K562 (cell line): Measurements from ENCODE around the gene TMEM126A. TPM values are rescaled to one million over a fixed set of nuclear protein-coding genes. Genes with fewer than 3 reads are reported as not detected.

Experiments
- ATAC-seq: fragments of 200-7000 bp; cut with Tn5 transposase; 3 replicates; pipeline ENCODE4 v1.9.1; 2020; ENCODE audit warnings: moderate library complexity
- BruUV-seq: library from RNA; stranded (reverse); fragments of 400-500 nt; replicated peaks from 2 replicates; lab custom pipeline; 2021; lab: Mats Ljungman, UMichigan
- CTCF ChIA-PET: fragments of 300-600 bp; formaldehyde crosslinking; extraction: SDS; loops from one replicate; lab custom pipeline; 2021; ENCODE audit warnings: low intra/inter-chr PET ratio; lab: Yijun Ruan, JAX
- POLR2A ChIA-PET: fragments of 300-600, 350-650 bp; sonication (Branson Sonifier 250); formaldehyde crosslinking; extraction: SDS; loops from one replicate; lab custom pipeline; 2021; ENCODE audit warnings: antibody characterized with exemption, inconsistent platforms; lab: Yijun Ruan, JAX
- DNase-seq, 4 experiments: peaks; one replicate each; pipeline versions ENCODE4 v3.0.0 to v3.0.0-alpha.2; 2011 to 2018; ENCODE audit warnings: low spot score in 3 of 4, mixed read lengths in 3 of 4; ENCODE audit errors: extremely low read depth in 1 of 4
- FAIRE-seq: peaks from 2 replicates; lab custom pipeline; 2011; peaks lifted over from hg19 to GRCh38; lab: Jason Lieb, UNC
- H2AFZ ChIP-seq: 2 replicates; pipeline ENCODE4 v1.6.0; 2011; ENCODE audit warnings: low read depth, low read length, control low read depth, inconsistent platforms
- H3K27ac ChIP-seq: fragments of 200-600 bp; 3 replicates; pipeline ENCODE4 v1.8.0; 2011; ENCODE audit warnings: low read depth, mild to moderate bottlenecking, control low read depth, inconsistent platforms, low read length, moderate library complexity, mixed read lengths; ENCODE audit errors: extremely low read depth
- H3K27me3 ChIP-seq, 2 experiments: fragments of 300-600 bp in 1 of 2; 2 replicates in 1 of 2; 3 replicates in 1 of 2; pipeline versions ENCODE4 v1.6.0 to v1.8.0; 2011; ENCODE audit warnings: inconsistent platforms in 2 of 2, low read length in 2 of 2, mild to moderate bottlenecking in 1 of 2, mixed read lengths in 1 of 2, moderate library complexity in 1 of 2; ENCODE audit not compliant: control insufficient read depth in 2 of 2, insufficient read depth in 2 of 2
- H3K36me3 ChIP-seq: fragments of 300-600 bp; 3 replicates; pipeline ENCODE4 v1.8.0; 2011; ENCODE audit warnings: mild to moderate bottlenecking, low read length, inconsistent platforms; ENCODE audit not compliant: control insufficient read depth, insufficient read depth
- H3K4me1 ChIP-seq, 2 experiments: fragments of 200-600 bp in 1 of 2; replicated peaks in 1 of 2; 2 replicates in 1 of 2; 3 replicates in 1 of 2; pipeline versions ENCODE4 v1.5.1 to v1.8.0; 2011; ENCODE audit warnings: inconsistent platforms in 2 of 2, low read length in 2 of 2, mild to moderate bottlenecking in 1 of 2, mixed read lengths in 1 of 2, moderate library complexity in 1 of 2; ENCODE audit not compliant: control insufficient read depth in 2 of 2, insufficient read depth in 2 of 2
- H3K4me2 ChIP-seq: 2 replicates; pipeline ENCODE4 v1.6.1; 2011; ENCODE audit warnings: low read length, control low read depth, inconsistent platforms, mixed read lengths; ENCODE audit not compliant: insufficient read depth
- H3K4me3 ChIP-seq: fragments of 200-600 bp; sonication (generic), shearing (Covaris generic); 2 replicates; pipeline ENCODE4 v1.5.1; 2016; ENCODE audit warnings: control low read depth, inconsistent platforms
- H3K79me2 ChIP-seq: fragments of 200-600 bp; 3 replicates; pipeline ENCODE4 v1.8.0; 2011; ENCODE audit warnings: low read length, inconsistent platforms; ENCODE audit not compliant: control insufficient read depth, insufficient read depth
- H3K9ac ChIP-seq, 2 experiments: 2 replicates each; pipeline versions ENCODE4 v1.6.0 to v1.6.1; 2011; ENCODE audit warnings: low read depth in 2 of 2, low read length in 2 of 2, control low read depth in 1 of 2, inconsistent platforms in 1 of 2, mild to moderate bottlenecking in 1 of 2, mixed read lengths in 1 of 2; ENCODE audit not compliant: insufficient read depth in 1 of 2
- H3K9me1 ChIP-seq: one replicate; pipeline ENCODE4 v1.6.0; 2011; ENCODE audit warnings: inconsistent platforms, mild to moderate bottlenecking, low read length, moderate library complexity; ENCODE audit not compliant: control insufficient read depth, insufficient read depth
- H3K9me3 ChIP-seq: replicated peaks from 2 replicates; pipeline ENCODE4 v1.5.1; 2011; ENCODE audit warnings: low read depth, low read length, inconsistent platforms; ENCODE audit not compliant: control insufficient read depth, insufficient read depth
- H4K20me1 ChIP-seq: replicated peaks from 2 replicates; pipeline ENCODE4 v1.6.1; 2011; ENCODE audit warnings: low read length, inconsistent platforms, mixed read lengths; ENCODE audit not compliant: control insufficient read depth, insufficient read depth
- CBX8 ChIP-seq: fragments of 200-600 bp; sonication (generic); IDR thresholded peaks from 2 replicates; pipeline ENCODE4 v1.6.1; 2012; ENCODE audit warnings: borderline replicate concordance, mixed run types, low read depth, mild to moderate bottlenecking, moderate library complexity, mixed read lengths, low read length, control low read depth, inconsistent platforms; ENCODE audit not compliant: poor library complexity, severe bottlenecking; ENCODE audit errors: extremely low read depth
- CGGBP1 ChIP-seq: fragments of 250-450 bp; sonication (Bioruptor Pico); IDR thresholded peaks from 2 replicates; pipeline ENCODE4 v1.9.0; 2021; ENCODE audit warnings: mild to moderate bottlenecking
- EHMT2 ChIP-seq: fragments of 450-650 bp; IDR thresholded peaks from 2 replicates; pipeline ENCODE4 v1.6.1; 2018; ENCODE audit warnings: antibody characterized with exemption
- HDAC8 ChIP-seq: fragments of 450-650 bp; IDR thresholded peaks from 2 replicates; pipeline ENCODE4 v1.6.1; 2016; ENCODE audit warnings: mild to moderate bottlenecking, missing genetic modification characterization, moderate library complexity, missing compliant biosample characterization
- KDM5B ChIP-seq: fragments of 200-600 bp; sonication (generic); IDR thresholded peaks from 2 replicates; pipeline ENCODE4 v1.6.1; 2012; ENCODE audit warnings: low read depth, mild to moderate bottlenecking, moderate library complexity, low read length, control low read depth, inconsistent platforms; ENCODE audit not compliant: insufficient replicate concordance
- MED1 ChIP-seq: sonication (generic); formaldehyde crosslinking; IDR thresholded peaks from 2 replicates; pipeline ENCODE4 v1.8.1; 2023; ENCODE audit warnings: missing genetic modification reagents, borderline replicate concordance
- NFE2 ChIP-seq: IDR thresholded peaks from 2 replicates; pipeline ENCODE4 v1.6.1; 2014; ENCODE audit warnings: antibody characterized with exemption, low read depth
- TEAD4 ChIP-seq, 2 experiments: sonication (generic) in 1 of 2; formaldehyde crosslinking in 1 of 2; IDR thresholded peaks; 2 replicates each; pipeline versions ENCODE4 v1.6.1 to v1.8.0; 2012 to 2022; ENCODE audit warnings: borderline replicate concordance in 1 of 2, inconsistent platforms in 1 of 2, low read length in 1 of 2, mild to moderate bottlenecking in 1 of 2, missing genetic modification reagents in 1 of 2
- ZBTB34 ChIP-seq: fragments of 250-450 bp; sonication (Bioruptor Pico); IDR thresholded peaks from 2 replicates; pipeline ENCODE4 v1.8.0; 2021; ENCODE audit warnings: mild to moderate bottlenecking, moderate library complexity
- WGBS: fragments of 100-300 bp; shearing (Covaris generic); methylation state at CpG from one replicate; pipeline ENCODE4 v1.1.6; 2016; ENCODE audit warnings: low coverage, mixed read lengths; ENCODE audit not compliant: insufficient coverage; ENCODE audit errors: missing lambda C conversion rate; 5-methylcytosine and 5-hydroxymethylcytosine counted together
- in situ Hi-C: fragments of 300-500 bp; cut with MboI; formaldehyde crosslinking; loops from 4 replicates; pipeline ENCODE4 v1.15.0; 2018; ENCODE audit warnings: inconsistent platforms, mixed read lengths
- intact Hi-C: fragments of 100-400 bp; cut with micrococcal nuclease; formaldehyde crosslinking; loops from 2 replicates; pipeline ENCODE4 v1.14.2; 2022
- polyA plus RNA-seq, 8 experiments: library from polyadenylated mRNA; depleted of rRNA in 4 of 8; stranded (reverse) in 5 of 8; unstranded in 3 of 8; fragments of >200 nt; fragmentation: Nextera tagmentation in 2 of 8; fragmentation: Illumina TruSeq in 1 of 8; extraction: Ambion mirVana in 2 of 8; extraction: Trizol in 1 of 8; gene quantifications; 2 replicates each; pipeline versions ENCODE4 v1.2.1 to v1.2.3, GENCODE V29; 2011 to 2014; ENCODE audit warnings: inconsistent platforms in 1 of 8, missing spikeins in 1 of 8
- total RNA-seq, 7 experiments: library from RNA; depleted of rRNA in 6 of 7; stranded (reverse); fragments of >200 nt in 6 of 7; fragmentation: Illumina TruSeq in 2 of 7; extraction: Trizol in 2 of 7; gene quantifications; 2 replicates each; pipeline versions ENCODE4 v1.2.1 to v1.2.3, GENCODE V29; 2011 to 2021; ENCODE audit warnings: low replicate concordance in 1 of 7
- TF ChIP-seq, protein P1 (sequence below): fragments of 450-650 bp; IDR thresholded peaks from 2 replicates; pipeline ENCODE4 v1.6.1; 2016
- TF ChIP-seq, protein P2 (sequence below): fragments of 450-650 bp; IDR thresholded peaks from 2 replicates; pipeline ENCODE4 v1.6.1; 2017; ENCODE audit warnings: antibody characterized with exemption, mild to moderate bottlenecking

Gene TMEM126A
- total and polyA plus RNA-seq, 9 of the 15 experiments (the other 6 are each of a cell fraction or from before 2014, with no cell fraction given), result 19.3 to 154 (median 56.3) TPM

GRCh38 chr11:85634747-85635146, 13.0 kb upstream of the TMEM126A start:
- CTCF ChIA-PET, result no interaction called here
- WGBS, result 79% methylated on average over 3 of the region's 3 CpGs
- ATAC-seq, result no peak
- Histone ChIP-seq H3K4me3 (no peak overlapping the region), H3K4me1 (peaks cover 0 to 4% of the 10 kb centered on the region in 2 experiments; a peak in 2 of 5 replicates), H3K27me3 (no peaks in the 10 kb centered on the region), H2AFZ (no peak overlapping the region), H3K79me2 (peaks cover 35% of the 10 kb centered on the region), H3K27ac (no peak overlapping the region), H3K9me3 (no peaks in the 10 kb centered on the region), H3K9me1 (no peaks in the 10 kb centered on the region), H4K20me1 (no peaks in the 10 kb centered on the region), H3K36me3 (peaks cover 68% of the 10 kb centered on the region), H3K9ac (no peak overlapping the region)
- DNase-seq, result no peak
- in situ Hi-C loops, result no loop called here
- POLR2A ChIA-PET, result interaction anchor here (3.5 kb wide), 1 partner anchor 15 kb away, joined by 36 read pairs; the partner anchor contains the start of gene TMEM126A
- TF ChIP-seq CBX8 (no peak), MED1 (CRISPR knock-in tag) (no peak), ZBTB34 (CRISPR knock-in tag) (no peak), KDM5B (no peak), EHMT2 (no peak), HDAC8 (tag) (no peak), CGGBP1 (CRISPR knock-in tag) (no peak), TEAD4 (IDR thresholded peaks at IDR 0.05; ENCODE audit: low read length) (no peak), TEAD4 (CRISPR knock-in tag; IDR thresholded peaks at IDR 0.05; ENCODE audit: borderline replicate concordance) (no peak), NFE2 (no peak)
- TF ChIP-seq, protein P1, sequence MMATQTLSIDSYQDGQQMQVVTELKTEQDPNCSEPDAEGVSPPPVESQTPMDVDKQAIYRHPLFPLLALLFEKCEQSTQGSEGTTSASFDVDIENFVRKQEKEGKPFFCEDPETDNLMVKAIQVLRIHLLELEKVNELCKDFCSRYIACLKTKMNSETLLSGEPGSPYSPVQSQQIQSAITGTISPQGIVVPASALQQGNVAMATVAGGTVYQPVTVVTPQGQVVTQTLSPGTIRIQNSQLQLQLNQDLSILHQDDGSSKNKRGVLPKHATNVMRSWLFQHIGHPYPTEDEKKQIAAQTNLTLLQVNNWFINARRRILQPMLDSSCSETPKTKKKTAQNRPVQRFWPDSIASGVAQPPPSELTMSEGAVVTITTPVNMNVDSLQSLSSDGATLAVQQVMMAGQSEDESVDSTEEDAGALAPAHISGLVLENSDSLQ, result no peak
- TF ChIP-seq, protein P2, sequence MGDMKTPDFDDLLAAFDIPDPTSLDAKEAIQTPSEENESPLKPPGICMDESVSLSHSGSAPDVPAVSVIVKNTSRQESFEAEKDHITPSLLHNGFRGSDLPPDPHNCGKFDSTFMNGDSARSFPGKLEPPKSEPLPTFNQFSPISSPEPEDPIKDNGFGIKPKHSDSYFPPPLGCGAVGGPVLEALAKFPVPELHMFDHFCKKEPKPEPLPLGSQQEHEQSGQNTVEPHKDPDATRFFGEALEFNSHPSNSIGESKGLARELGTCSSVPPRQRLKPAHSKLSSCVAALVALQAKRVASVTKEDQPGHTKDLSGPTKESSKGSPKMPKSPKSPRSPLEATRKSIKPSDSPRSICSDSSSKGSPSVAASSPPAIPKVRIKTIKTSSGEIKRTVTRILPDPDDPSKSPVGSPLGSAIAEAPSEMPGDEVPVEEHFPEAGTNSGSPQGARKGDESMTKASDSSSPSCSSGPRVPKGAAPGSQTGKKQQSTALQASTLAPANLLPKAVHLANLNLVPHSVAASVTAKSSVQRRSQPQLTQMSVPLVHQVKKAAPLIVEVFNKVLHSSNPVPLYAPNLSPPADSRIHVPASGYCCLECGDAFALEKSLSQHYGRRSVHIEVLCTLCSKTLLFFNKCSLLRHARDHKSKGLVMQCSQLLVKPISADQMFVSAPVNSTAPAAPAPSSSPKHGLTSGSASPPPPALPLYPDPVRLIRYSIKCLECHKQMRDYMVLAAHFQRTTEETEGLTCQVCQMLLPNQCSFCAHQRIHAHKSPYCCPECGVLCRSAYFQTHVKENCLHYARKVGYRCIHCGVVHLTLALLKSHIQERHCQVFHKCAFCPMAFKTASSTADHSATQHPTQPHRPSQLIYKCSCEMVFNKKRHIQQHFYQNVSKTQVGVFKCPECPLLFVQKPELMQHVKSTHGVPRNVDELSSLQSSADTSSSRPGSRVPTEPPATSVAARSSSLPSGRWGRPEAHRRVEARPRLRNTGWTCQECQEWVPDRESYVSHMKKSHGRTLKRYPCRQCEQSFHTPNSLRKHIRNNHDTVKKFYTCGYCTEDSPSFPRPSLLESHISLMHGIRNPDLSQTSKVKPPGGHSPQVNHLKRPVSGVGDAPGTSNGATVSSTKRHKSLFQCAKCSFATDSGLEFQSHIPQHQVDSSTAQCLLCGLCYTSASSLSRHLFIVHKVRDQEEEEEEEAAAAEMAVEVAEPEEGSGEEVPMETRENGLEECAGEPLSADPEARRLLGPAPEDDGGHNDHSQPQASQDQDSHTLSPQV, result no peak
- TF ChIP-seq, all 486 proteins: peak for 0
- no peak for FAIRE-seq
- intact Hi-C loops, result no loop called here
- H3K4me2 ChIP-seq, result no peak overlapping the region
- no TSS peak for BruUV-seq
